SK-N-SH (cell line): ENCODE data around the gene HK3.

ENCODE experiments used
- CTCF ChIP-seq: fragments of 200-600 bp; sonication (generic); IDR thresholded peaks from 2 replicates; pipeline ENCODE4 v1.6.1; 2017; ENCODE audit warnings: antibody characterized with exemption, mild to moderate bottlenecking, moderate library complexity
- FOXM1 ChIP-seq: IDR thresholded peaks from 2 replicates; pipeline ENCODE4 v1.4.0; 2012; ENCODE audit warnings: low read depth, mild to moderate bottlenecking
- POLR2AphosphoS5 ChIP-seq: IDR thresholded peaks from 2 replicates; pipeline ENCODE4 v1.6.1; 2012; ENCODE audit warnings: low read depth, low read length
- USF2 ChIP-seq: fragments of 150-350 bp; IDR thresholded peaks from 2 replicates; pipeline ENCODE4 v1.6.1; 2017; ENCODE audit warnings: antibody characterized with exemption, low read length, low read depth, borderline replicate concordance

GRCh38 chr5:176843673-176844072 is 55.5 kb downstream of the HK3 start:
- TF ChIP-seq USF2 (no peak), CTCF (no peak), FOXM1 (no peak), POLR2AphosphoS5 (no peak)
